ENCODE results near the gene ZBTB20. TPM values are rescaled to one million over a fixed set of nuclear protein-coding genes. Genes with fewer than 3 reads are reported as not detected.

The ZBTB20 gene
- total RNA-seq, 2 donors from 2014 or later, result 55.3 to 61.2 TPM

GRCh38 chr3:114550165-114550564 lies 596.9 kb downstream of the ZBTB20 start:
- Mint-ChIP-seq H3K4me3 (no peak overlapping the region), H3K4me1 (peaks cover 2% of the 10 kb centered on the region), H3K27me3 (no peaks in the 10 kb centered on the region), H3K27ac (no peak overlapping the region), H3K36me3 (ENCODE audit: low read depth) (peaks cover 2% of the 10 kb centered on the region)
- H3K9me3 ChIP-seq (ENCODE audit: control insufficient read depth, low read length, poor library complexity, severe bottlenecking), result no peaks in the 10 kb centered on the region
- no peak for DNase-seq
- ATAC-seq, result no peak

GRCh38 chr3:114545193-114545592 lies 601.9 kb downstream of the ZBTB20 start:
- DNase-seq (no peak), ATAC-seq (no peak)
- peaks cover 5% of the 10 kb centered on the region for H3K4me1 Mint-ChIP-seq
- no peak overlapping the region for H3K4me3 Mint-ChIP-seq
- H3K36me3 Mint-ChIP-seq (ENCODE audit: low read depth), result no peaks in the 10 kb centered on the region
- H3K27ac Mint-ChIP-seq, result no peak overlapping the region
- H3K9me3 ChIP-seq (ENCODE audit: control insufficient read depth, low read length, poor library complexity, severe bottlenecking), result no peaks in the 10 kb centered on the region
- H3K27me3 Mint-ChIP-seq, result no peaks in the 10 kb centered on the region

- no peaks in the 10 kb centered on the region for H3K9me3 ChIP-seq (ENCODE audit: control insufficient read depth, low read length, poor library complexity, severe bottlenecking)
- H3K4me3 Mint-ChIP-seq, result no peak overlapping the region
- H3K4me1 Mint-ChIP-seq, result peaks cover 8% of the 10 kb centered on the region
- no peaks in the 10 kb centered on the region for H3K27me3 Mint-ChIP-seq
- ATAC-seq, result no peak
- H3K27ac Mint-ChIP-seq, result no peak overlapping the region
- no peak for DNase-seq
- H3K36me3 Mint-ChIP-seq (ENCODE audit: low read depth), result peaks cover 3% of the 10 kb centered on the region
These were observed 604.7 kb downstream of the ZBTB20 start for GRCh38 chr3:114542359-114542758.

- peaks cover 6% of the 10 kb centered on the region for H3K36me3 Mint-ChIP-seq (ENCODE audit: low read depth)
- DNase-seq (no peak), ATAC-seq (no peak)
- no peaks in the 10 kb centered on the region for H3K9me3 ChIP-seq (ENCODE audit: control insufficient read depth, low read length, poor library complexity, severe bottlenecking)
- H3K4me1 Mint-ChIP-seq, result peaks cover 11% of the 10 kb centered on the region
- no peak overlapping the region for H3K27ac Mint-ChIP-seq
- no peaks in the 10 kb centered on the region for H3K27me3 Mint-ChIP-seq
- no peak overlapping the region for H3K4me3 Mint-ChIP-seq
These were observed 607.6 kb downstream of the ZBTB20 start for GRCh38 chr3:114539525-114539924.

- no peaks in the 10 kb centered on the region for H3K9me3 ChIP-seq (ENCODE audit: control insufficient read depth, low read length, poor library complexity, severe bottlenecking)
- H3K4me1 Mint-ChIP-seq, result peaks cover 13% of the 10 kb centered on the region
- H3K36me3 Mint-ChIP-seq (ENCODE audit: low read depth), result peaks cover 7% of the 10 kb centered on the region
- H3K4me3 Mint-ChIP-seq, result no peak overlapping the region
- no peak for DNase-seq
- H3K27me3 Mint-ChIP-seq, result no peaks in the 10 kb centered on the region
- no peak overlapping the region for H3K27ac Mint-ChIP-seq
- no peak for ATAC-seq
These were observed 608.9 kb downstream of the ZBTB20 start for GRCh38 chr3:114538211-114538610.

- ATAC-seq, result no peak
- no peaks in the 10 kb centered on the region for H3K9me3 ChIP-seq (ENCODE audit: control insufficient read depth, low read length, poor library complexity, severe bottlenecking)
- H3K4me3 Mint-ChIP-seq, result no peak overlapping the region
- no peak for DNase-seq
- no peak overlapping the region for H3K27ac Mint-ChIP-seq
- H3K36me3 Mint-ChIP-seq (ENCODE audit: low read depth), result peaks cover 9% of the 10 kb centered on the region
- peaks cover 5% of the 10 kb centered on the region for H3K4me1 Mint-ChIP-seq
- no peaks in the 10 kb centered on the region for H3K27me3 Mint-ChIP-seq
These were observed 618.6 kb downstream of the ZBTB20 start for GRCh38 chr3:114528517-114528916.

GRCh38 chr3:114527036-114527644 lies 619.9 kb downstream of the ZBTB20 start:
- H3K9me3 ChIP-seq (ENCODE audit: control insufficient read depth, low read length, poor library complexity, severe bottlenecking), result no peaks in the 10 kb centered on the region
- H3K27me3 Mint-ChIP-seq, result no peaks in the 10 kb centered on the region
- H3K27ac Mint-ChIP-seq, result no peak overlapping the region
- peaks cover 8% of the 10 kb centered on the region for H3K36me3 Mint-ChIP-seq (ENCODE audit: low read depth)
- H3K4me1 Mint-ChIP-seq, result no peaks in the 10 kb centered on the region
- DNase-seq, result no peak
- ATAC-seq, result no peak
- H3K4me3 Mint-ChIP-seq, result no peak overlapping the region

GRCh38 chr3:114525278-114525677 lies 621.8 kb downstream of the ZBTB20 start:
- Mint-ChIP-seq H3K27me3 (no peaks in the 10 kb centered on the region), H3K27ac (no peak overlapping the region)
- no peaks in the 10 kb centered on the region for H3K9me3 ChIP-seq (ENCODE audit: control insufficient read depth, low read length, poor library complexity, severe bottlenecking)

GRCh38 chr3:114519415-114519814 lies 627.7 kb downstream of the ZBTB20 start:
- Mint-ChIP-seq H3K27ac (no peak overlapping the region), H3K36me3 (ENCODE audit: low read depth) (peaks cover 5% of the 10 kb centered on the region), H3K4me1 (peaks cover 5% of the 10 kb centered on the region), H3K27me3 (no peaks in the 10 kb centered on the region), H3K4me3 (no peak overlapping the region)
- DNase-seq (no peak), ATAC-seq (peak; percentile 84)
- H3K9me3 ChIP-seq (ENCODE audit: control insufficient read depth, low read length, poor library complexity, severe bottlenecking), result no peaks in the 10 kb centered on the region

More at GRCh38 chr3:114525278-114525677, 621.8 kb downstream of the ZBTB20 start:
- H3K4me1 Mint-ChIP-seq, result no peaks in the 10 kb centered on the region
- ATAC-seq, result no peak
- H3K4me3 Mint-ChIP-seq, result no peak overlapping the region
- no peaks in the 10 kb centered on the region for H3K36me3 Mint-ChIP-seq (ENCODE audit: low read depth)
- no peak for DNase-seq

- Mint-ChIP-seq H3K4me1 (peaks cover 6% of the 10 kb centered on the region), H3K36me3 (ENCODE audit: low read depth) (peaks cover 5% of the 10 kb centered on the region), H3K27ac (no peak overlapping the region), H3K4me3 (no peak overlapping the region), H3K27me3 (no peaks in the 10 kb centered on the region)
- H3K9me3 ChIP-seq (ENCODE audit: control insufficient read depth, low read length, poor library complexity, severe bottlenecking), result no peaks in the 10 kb centered on the region
- no peak for DNase-seq
- ATAC-seq, result no peak
These were observed 628.8 kb downstream of the ZBTB20 start for GRCh38 chr3:114518206-114518808.

GRCh38 chr3:114510201-114510600 lies 636.9 kb downstream of the ZBTB20 start:
- DNase-seq (no peak), ATAC-seq (no peak)
- no peak overlapping the region for H3K4me3 Mint-ChIP-seq
- no peak overlapping the region for H3K27ac Mint-ChIP-seq
- peaks cover 5% of the 10 kb centered on the region for H3K4me1 Mint-ChIP-seq
- H3K27me3 Mint-ChIP-seq, result no peaks in the 10 kb centered on the region
- no peaks in the 10 kb centered on the region for H3K9me3 ChIP-seq (ENCODE audit: control insufficient read depth, low read length, poor library complexity, severe bottlenecking)
- H3K36me3 Mint-ChIP-seq (ENCODE audit: low read depth), result peaks cover 3% of the 10 kb centered on the region

GRCh38 chr3:114509756-114510155 lies 637.3 kb downstream of the ZBTB20 start:
- ATAC-seq (no peak), DNase-seq (no peak)
- H3K27ac Mint-ChIP-seq, result no peak overlapping the region
- H3K4me3 Mint-ChIP-seq, result no peak overlapping the region
- H3K27me3 Mint-ChIP-seq, result no peaks in the 10 kb centered on the region
- no peaks in the 10 kb centered on the region for H3K9me3 ChIP-seq (ENCODE audit: control insufficient read depth, low read length, poor library complexity, severe bottlenecking)
- H3K36me3 Mint-ChIP-seq (ENCODE audit: low read depth), result no peaks in the 10 kb centered on the region
- peaks cover 3% of the 10 kb centered on the region for H3K4me1 Mint-ChIP-seq

GRCh38 chr3:114508976-114509375 lies 638.1 kb downstream of the ZBTB20 start:
- no peaks in the 10 kb centered on the region for H3K9me3 ChIP-seq (ENCODE audit: control insufficient read depth, low read length, poor library complexity, severe bottlenecking)
- no peak for ATAC-seq
- H3K27ac Mint-ChIP-seq, result no peak overlapping the region
- no peaks in the 10 kb centered on the region for H3K36me3 Mint-ChIP-seq (ENCODE audit: low read depth)
- no peak overlapping the region for H3K4me3 Mint-ChIP-seq
- DNase-seq, result no peak
- H3K4me1 Mint-ChIP-seq, result no peaks in the 10 kb centered on the region
- H3K27me3 Mint-ChIP-seq, result no peaks in the 10 kb centered on the region

- Mint-ChIP-seq H3K27ac (no peak overlapping the region), H3K36me3 (ENCODE audit: low read depth) (no peaks in the 10 kb centered on the region), H3K4me1 (no peaks in the 10 kb centered on the region), H3K4me3 (no peak overlapping the region), H3K27me3 (no peaks in the 10 kb centered on the region)
- no peaks in the 10 kb centered on the region for H3K9me3 ChIP-seq (ENCODE audit: control insufficient read depth, low read length, poor library complexity, severe bottlenecking)
- ATAC-seq, result no peak
- no peak for DNase-seq
These were observed 638.9 kb downstream of the ZBTB20 start for GRCh38 chr3:114508208-114508607.

All from T-helper 17 cell (primary cell).